Right lobe of liver (tissue), 4 donors: ENCODE results near the gene CCDC71.

Experiments used
- CTCF ChIP-seq, 4 donors: fragments of 200-600 bp in 3 of 4; fragments of 450-650 bp in 1 of 4; IDR thresholded peaks; one replicate each; pipeline versions ENCODE4 v1.5.1 to v1.8.0; 2016 to 2022; ENCODE audit warnings: antibody characterized with exemption in 4 of 4, mild to moderate bottlenecking in 2 of 4
- POLR2A ChIP-seq: fragments of 450-650 bp; IDR thresholded peaks from one replicate; pipeline ENCODE4 v1.6.1; 2017; ENCODE audit warnings: antibody characterized with exemption, mild to moderate bottlenecking
- donor health status: DM: no; HTN: no; CAD: no.
- donor health status: DM: no; HTN: no; CAD: no.
- donor health status: DM: no; HTN: yes; CAD: no.

- no peak for TF ChIP-seq CTCF (IDR thresholded peaks at IDR 0.05)
- no peak for TF ChIP-seq POLR2A
Observed at GRCh38 chr3:49132073-49132436, 34.1 kb downstream of the CCDC71 start.
